Adrenal gland (tissue), 12 donors: Measurements from ENCODE around the gene TRMU. TPM values are rescaled to one million over a fixed set of nuclear protein-coding genes. Genes with fewer than 3 reads are reported as not detected.

Source experiments
- DNase-seq, 7 donors: peaks; one replicate each; pipeline ENCODE4 v3.0.0-alpha.2; 2019 to 2020
- H3K27ac ChIP-seq, 5 donors: fragments of 200-600 bp; sonication (generic) in 4 of 5; 1 replicate in 3 of 5; 2 replicates in 2 of 5; pipeline versions ENCODE4 v1.5.1 to v1.8.0; 2016 to 2020; ENCODE audit warnings: mild to moderate bottlenecking in 1 of 5
- H3K27me3 ChIP-seq: fragments of 200-600 bp; 2 replicates; pipeline ENCODE4 v1.8.0; 2021
- H3K36me3 ChIP-seq, 2 donors: fragments of 200-600 bp; replicated peaks in 1 of 2; 1 replicate in 1 of 2; 2 replicates in 1 of 2; pipeline versions ENCODE4 v1.5.1 to v1.8.0; 2018 to 2022
- H3K4me1 ChIP-seq, 2 donors: fragments of 200-600 bp; replicated peaks in 1 of 2; 1 replicate in 1 of 2; 2 replicates in 1 of 2; pipeline versions ENCODE4 v1.5.1 to v1.8.0; 2018 to 2021
- H3K4me3 ChIP-seq, 4 donors: fragments of 200-600 bp; sonication (generic) in 3 of 4; one replicate each; pipeline ENCODE4 v1.5.1; 2016 to 2018
- H3K9me3 ChIP-seq, 3 donors: fragments of 200-600 bp; sonication (generic) in 1 of 3; replicated peaks in 1 of 3; 1 replicate in 2 of 3; 2 replicates in 1 of 3; pipeline versions ENCODE4 v1.5.1 to v1.8.0; 2016 to 2021
- CTCF ChIP-seq, 6 experiments: fragments of 450-650 bp in 4 of 6; fragments of 200-600 bp in 2 of 6; sonication (generic) in 1 of 6; IDR thresholded peaks; 1 replicate in 5 of 6; 2 replicates in 1 of 6; pipeline versions ENCODE4 v1.5.1 to v1.8.0; 2016 to 2021; ENCODE audit warnings: antibody characterized with exemption in 6 of 6, mild to moderate bottlenecking in 2 of 6, moderate library complexity in 1 of 6
- POLR2A ChIP-seq, 2 donors: fragments of 450-650 bp; IDR thresholded peaks; one replicate each; pipeline ENCODE4 v1.6.1; 2017; ENCODE audit warnings: antibody characterized with exemption in 2 of 2, mild to moderate bottlenecking in 2 of 2, moderate library complexity in 1 of 2
- WGBS, 4 donors: extraction: QIAGEN DNeasy Blood & Tissue Kit in 2 of 4; methylation state at CpG; one replicate each; pipeline versions ENCODE4 v1.1.5 to v1.1.7; 2013 to 2017; 5-methylcytosine and 5-hydroxymethylcytosine counted together
- intact Hi-C, 2 donors: fragments of 100-400 bp; cut with DNase I; formaldehyde crosslinking; loops; one replicate each; pipeline versions ENCODE4 v1.14.1 to v1.15.0; 2022 to 2023
- polyA plus RNA-seq, 3 donors: library from polyadenylated mRNA; stranded (reverse); fragments of 200-250 nt in 2 of 3; fragments of 350-450 nt in 1 of 3; fragmentation: Illumina TruSeq in 1 of 3; extraction: RNeasy Lipid Tissue Mini Kit (QIAGEN cat#74804) in 1 of 3; gene quantifications; one replicate each; pipeline ENCODE4 v1.2.3, GENCODE V29; 2013 to 2014
- total RNA-seq, 9 donors: library from RNA; depleted of rRNA in 4 of 9; stranded (reverse); fragments of >200 nt in 4 of 9; fragments of 120-200 nt in 1 of 9; fragmentation: NEBNext Ultra II Directional in 1 of 9; extraction: Animal tissue kit (Norgen Biotek cat#: 25700) in 1 of 9; gene quantifications; one replicate each; pipeline versions ENCODE4 v1.1.0 to v1.2.4, GENCODE V29; 2013 to 2023
- donor health status: healthy with polysubstance abuse.
- donor health status: Bipolar disorder and iron deficiency.
- donor health status: DM: yes; HTN: yes; CAD: no.
- donor health status: DM: no; HTN: no; CAD: no.
- donor health status: DM: no; HTN: no; CAD: no.
- donor health status: DM: yes; HTN: yes; CAD: no.

The TRMU gene
- total and polyA plus RNA-seq, 12 donors = 20.2 to 107 (median 36.5) TPM

GRCh38 chr22:46290843-46291785 is 44.4 kb upstream of the TRMU start:
- peaks cover 6 to 7% of the 10 kb centered on the region in 2 donors for H3K4me1 ChIP-seq
- no peaks in the 10 kb centered on the region for H3K9me3 ChIP-seq
- peak in 1 of 7 donors; percentile 6 for DNase-seq
- peaks cover 0 to 45% of the 10 kb centered on the region in 2 donors for H3K36me3 ChIP-seq
- WGBS, 4 donors = 93 to 95% (median 93%) methylated on average over 18 to 23 of the region's 23 CpGs
- H3K27ac ChIP-seq = no peak overlapping the region
- no peak overlapping the region for H3K4me3 ChIP-seq
- intact Hi-C loops = loop anchor here in 1 of 2 donors (10.0 kb wide), 1 partner anchor 156 kb away; no protein-coding TSS in a partner anchor
- TF ChIP-seq POLR2A (IDR thresholded peaks at IDR 0.05) (no peak), CTCF (IDR thresholded peaks at IDR 0.05) (no peak)
- no peaks in the 10 kb centered on the region for H3K27me3 ChIP-seq

GRCh38 chr22:46292173-46292572 is 43.3 kb upstream of the TRMU start:
- no peak for DNase-seq
- WGBS, 4 donors = 80 to 99% (median 95%) methylated on average over 3 of the region's 3 CpGs
- Histone ChIP-seq H3K4me3 (no peak overlapping the region), H3K36me3 (peaks cover 0 to 34% of the 10 kb centered on the region in 2 donors), H3K27me3 (no peaks in the 10 kb centered on the region), H3K9me3 (no peaks in the 10 kb centered on the region), H3K27ac (peak overlapping the region in 3 of 5 donors; percentile 22 to 74 (median 74)), H3K4me1 (peaks cover 12 to 13% of the 10 kb centered on the region in 2 donors)
- intact Hi-C loops = loop anchor here in 1 of 2 donors (10.0 kb wide), 1 partner anchor 157 kb away; no protein-coding TSS in a partner anchor
- no peak for TF ChIP-seq CTCF (IDR thresholded peaks at IDR 0.05)
- TF ChIP-seq POLR2A (IDR thresholded peaks at IDR 0.05) = no peak

GRCh38 chr22:46292732-46293131 is 42.8 kb upstream of the TRMU start:
- H3K4me1 ChIP-seq = peaks cover 15 to 17% of the 10 kb centered on the region in 2 donors
- 83 to 94% (median 91%) methylated on average over 9 to 14 of the region's 14 CpGs for WGBS, 4 donors
- no peaks in the 10 kb centered on the region for H3K9me3 ChIP-seq
- H3K27ac ChIP-seq = peak overlapping the region in 3 of 5 donors; percentile 22 to 74 (median 74)
- intact Hi-C loops = loop anchor here in 1 of 2 donors (10.0 kb wide), 1 partner anchor 158 kb away; no protein-coding TSS in a partner anchor
- H3K36me3 ChIP-seq = peaks cover 0 to 29% of the 10 kb centered on the region in 2 donors
- H3K4me3 ChIP-seq = no peak overlapping the region
- TF ChIP-seq CTCF (IDR thresholded peaks at IDR 0.05) (no peak), POLR2A (IDR thresholded peaks at IDR 0.05) (no peak)
- DNase-seq = peak in 4 of 7 donors; percentile 41 to 61 (median 50)
- no peaks in the 10 kb centered on the region for H3K27me3 ChIP-seq

GRCh38 chr22:46293577-46294260 is 41.8 kb upstream of the TRMU start:
- H3K36me3 ChIP-seq = peaks cover 0 to 29% of the 10 kb centered on the region in 2 donors
- H3K27ac ChIP-seq = peak overlapping the region in 2 of 5 donors; percentile 74
- peak in 5 of 7 donors; percentile 52 to 73 (median 67) for DNase-seq

More at GRCh38 chr22:46293577-46294260, 41.8 kb upstream of the TRMU start:
- H3K4me3 ChIP-seq = no peak overlapping the region
- no peaks in the 10 kb centered on the region for H3K27me3 ChIP-seq
- WGBS, 4 donors = 78 to 87% (median 86%) methylated on average over 5 to 11 of the region's 11 CpGs
- peaks cover 15 to 17% of the 10 kb centered on the region in 2 donors for H3K4me1 ChIP-seq
- intact Hi-C loops = loop anchor here in 1 of 2 donors (10.0 kb wide), 1 partner anchor 159 kb away; no protein-coding TSS in a partner anchor
- H3K9me3 ChIP-seq = no peaks in the 10 kb centered on the region
- no peak for TF ChIP-seq CTCF (IDR thresholded peaks at IDR 0.05)
- TF ChIP-seq POLR2A (IDR thresholded peaks at IDR 0.05) = no peak
